ENCODE data around the gene CABP4.

CABP4 gene

GRCh38 chr11:67505605-67506396, 50.6 kb downstream of the CABP4 start:
- H3K4me3 ChIP-seq (ENCODE audit: low read depth in 1 of 2, low read length in 2 of 2) = peak overlapping the region; percentile 3 to 48
- no peaks in the 10 kb centered on the region for H3K36me3 ChIP-seq (ENCODE audit: insufficient read depth, low read length)
- peak overlapping the region; percentile 45 for H3K27ac ChIP-seq (ENCODE audit: low read depth, low read length)
- no peaks in the 10 kb centered on the region for H3K9me3 ChIP-seq (ENCODE audit: low read length)
- peaks cover 33% of the 10 kb centered on the region for H3K4me1 ChIP-seq (ENCODE audit: insufficient read depth, low read length)
- H3K27me3 ChIP-seq (ENCODE audit: control insufficient read depth in 1 of 2, insufficient read depth in 2 of 2, low read length in 2 of 2) = peaks cover 14 to 30% of the 10 kb centered on the region in 2 donors
- peak overlapping the region; percentile 57 for H3K9ac ChIP-seq (ENCODE audit: low read length)

- Histone ChIP-seq H3K9me3 (ENCODE audit: low read length) (no peaks in the 10 kb centered on the region), H3K27ac (ENCODE audit: low read depth, low read length) (no peak overlapping the region), H3K9ac (ENCODE audit: low read length) (no peak overlapping the region), H3K4me1 (ENCODE audit: insufficient read depth, low read length) (peaks cover 33% of the 10 kb centered on the region), H3K27me3 (ENCODE audit: control insufficient read depth in 1 of 2, insufficient read depth in 2 of 2, low read length in 2 of 2) (peaks cover 14 to 30% of the 10 kb centered on the region in 2 donors), H3K4me3 (ENCODE audit: low read depth in 1 of 2, low read length in 2 of 2) (no peak overlapping the region), H3K36me3 (ENCODE audit: insufficient read depth, low read length) (no peaks in the 10 kb centered on the region)
Measured at GRCh38 chr11:67506426-67507051, 51.4 kb downstream of the CABP4 start.

- Histone ChIP-seq H3K9ac (ENCODE audit: low read length) (peak overlapping the region; percentile 15), H3K4me1 (ENCODE audit: insufficient read depth, low read length) (peaks cover 33% of the 10 kb centered on the region), H3K27me3 (ENCODE audit: control insufficient read depth in 1 of 2, insufficient read depth in 2 of 2, low read length in 2 of 2) (peaks cover 14 to 29% of the 10 kb centered on the region in 2 donors), H3K27ac (ENCODE audit: low read depth, low read length) (peak overlapping the region; percentile 74), H3K36me3 (ENCODE audit: insufficient read depth, low read length) (no peaks in the 10 kb centered on the region), H3K4me3 (ENCODE audit: low read depth in 1 of 2, low read length in 2 of 2) (peak overlapping the region; percentile 72 to 97), H3K9me3 (ENCODE audit: low read length) (no peaks in the 10 kb centered on the region)
Measured at GRCh38 chr11:67507242-67507863, 52.2 kb downstream of the CABP4 start.

GRCh38 chr11:67507864-67508485, 52.8 kb downstream of the CABP4 start, which contains the start of gene CDK2AP2:
CDK2AP2 (minus strand) TSS chr11:67508162; CDS start chr11:67508082, 80 bp downstream.
- H3K4me3 ChIP-seq (ENCODE audit: low read depth in 1 of 2, low read length in 2 of 2) = peak within 1 kb of the TSS; percentile 72 to 97
- H3K4me1 ChIP-seq (ENCODE audit: insufficient read depth, low read length) = peaks cover 33% of the 10 kb centered on the region

GRCh38 chr11:67508486-67509121, 53.5 kb downstream of the CABP4 start:
- H3K4me3 ChIP-seq (ENCODE audit: low read depth in 1 of 2, low read length in 2 of 2) = peak overlapping the region; percentile 72 to 97
- peaks cover 31% of the 10 kb centered on the region for H3K4me1 ChIP-seq (ENCODE audit: insufficient read depth, low read length)
- H3K27me3 ChIP-seq (ENCODE audit: control insufficient read depth in 1 of 2, insufficient read depth in 2 of 2, low read length in 2 of 2) = peaks cover 3 to 16% of the 10 kb centered on the region in 2 donors
- no peaks in the 10 kb centered on the region for H3K9me3 ChIP-seq (ENCODE audit: low read length)
- no peaks in the 10 kb centered on the region for H3K36me3 ChIP-seq (ENCODE audit: insufficient read depth, low read length)
- H3K27ac ChIP-seq (ENCODE audit: low read depth, low read length) = peak overlapping the region; percentile 79
- H3K9ac ChIP-seq (ENCODE audit: low read length) = peak overlapping the region; percentile 89

More at GRCh38 chr11:67507864-67508485, 52.8 kb downstream of the CABP4 start, which contains the start of gene CDK2AP2:
- H3K27ac ChIP-seq (ENCODE audit: low read depth, low read length) = peak within 1 kb of the TSS; percentile 79
- peaks cover 10 to 22% of the 10 kb centered on the region in 2 donors for H3K27me3 ChIP-seq (ENCODE audit: control insufficient read depth in 1 of 2, insufficient read depth in 2 of 2, low read length in 2 of 2)
- peak within 1 kb of the TSS; percentile 89 for H3K9ac ChIP-seq (ENCODE audit: low read length)
- H3K36me3 ChIP-seq (ENCODE audit: insufficient read depth, low read length) = no peaks in the 10 kb centered on the region
- no peaks in the 10 kb centered on the region for H3K9me3 ChIP-seq (ENCODE audit: low read length)

- Histone ChIP-seq H3K9ac (ENCODE audit: low read length) (no peak overlapping the region), H3K27me3 (ENCODE audit: control insufficient read depth in 1 of 2, insufficient read depth in 2 of 2, low read length in 2 of 2) (peaks cover 0 to 5% of the 10 kb centered on the region in 2 donors), H3K27ac (ENCODE audit: low read depth, low read length) (no peak overlapping the region), H3K4me1 (ENCODE audit: insufficient read depth, low read length) (peaks cover 27% of the 10 kb centered on the region), H3K36me3 (ENCODE audit: insufficient read depth, low read length) (no peaks in the 10 kb centered on the region), H3K4me3 (ENCODE audit: low read depth in 1 of 2, low read length in 2 of 2) (no peak overlapping the region), H3K9me3 (ENCODE audit: low read length) (no peaks in the 10 kb centered on the region)
Measured at GRCh38 chr11:67510023-67510345, 54.8 kb downstream of the CABP4 start.
